ENCODE data around the gene SAA2. TPM values are rescaled to one million over a fixed set of nuclear protein-coding genes. Genes with fewer than 3 reads are reported as not detected.

The SAA2 gene
- total RNA-seq, result 1 to 10 TPM; 2.8 to 5.5 (median 3.9) TPM

- TF ChIP-seq, protein P1, sequence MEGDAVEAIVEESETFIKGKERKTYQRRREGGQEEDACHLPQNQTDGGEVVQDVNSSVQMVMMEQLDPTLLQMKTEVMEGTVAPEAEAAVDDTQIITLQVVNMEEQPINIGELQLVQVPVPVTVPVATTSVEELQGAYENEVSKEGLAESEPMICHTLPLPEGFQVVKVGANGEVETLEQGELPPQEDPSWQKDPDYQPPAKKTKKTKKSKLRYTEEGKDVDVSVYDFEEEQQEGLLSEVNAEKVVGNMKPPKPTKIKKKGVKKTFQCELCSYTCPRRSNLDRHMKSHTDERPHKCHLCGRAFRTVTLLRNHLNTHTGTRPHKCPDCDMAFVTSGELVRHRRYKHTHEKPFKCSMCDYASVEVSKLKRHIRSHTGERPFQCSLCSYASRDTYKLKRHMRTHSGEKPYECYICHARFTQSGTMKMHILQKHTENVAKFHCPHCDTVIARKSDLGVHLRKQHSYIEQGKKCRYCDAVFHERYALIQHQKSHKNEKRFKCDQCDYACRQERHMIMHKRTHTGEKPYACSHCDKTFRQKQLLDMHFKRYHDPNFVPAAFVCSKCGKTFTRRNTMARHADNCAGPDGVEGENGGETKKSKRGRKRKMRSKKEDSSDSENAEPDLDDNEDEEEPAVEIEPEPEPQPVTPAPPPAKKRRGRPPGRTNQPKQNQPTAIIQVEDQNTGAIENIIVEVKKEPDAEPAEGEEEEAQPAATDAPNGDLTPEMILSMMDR (IDR thresholded peaks at IDR 0.05), result no peak
- intact Hi-C loops (cut with DNase I; ENCODE audit: low total_unique reads), result no loop called here
- no peak within 1 kb of the TSS for H3K4me3 ChIP-seq (ENCODE audit: low read depth, poor library complexity, severe bottlenecking)
- no peak for DNase-seq (ENCODE audit: low spot score in 2 of 2)
- 52 to 58% methylated on average over 3 to 5 of the region's 5 CpGs for WGBS, 2 donors
Observed at GRCh38 chr11:18248561-18248960, at the start of gene SAA2. Gene SAA2 (minus strand): TSS chr11:18248668. CDS start chr11:18248011, 657 bp downstream.

DNA sequence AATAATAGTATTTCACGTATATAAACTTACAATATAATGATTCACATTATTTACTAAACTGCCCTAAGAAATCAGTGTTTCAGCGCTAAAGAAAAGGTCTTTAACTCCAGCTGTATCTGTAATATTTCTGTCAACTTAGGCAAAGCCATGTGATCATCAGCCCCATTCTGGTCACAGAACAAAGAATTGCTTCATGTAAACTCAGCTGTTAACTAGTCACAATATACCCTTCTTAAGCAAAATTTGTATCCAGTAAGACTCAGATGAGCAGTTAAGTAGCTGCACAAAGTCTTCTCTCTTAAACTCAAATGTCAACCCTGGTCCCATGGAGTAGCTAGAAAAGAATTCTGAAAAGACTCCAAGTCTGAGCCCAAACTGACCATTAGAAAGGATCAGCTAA, 46.8 kb upstream of the SAA2 start:
- H3K4me3 ChIP-seq (ENCODE audit: low read depth, poor library complexity, severe bottlenecking), result no peak overlapping the region
- intact Hi-C loops (cut with DNase I; ENCODE audit: low total_unique reads), result no loop called here
- TF ChIP-seq, protein P1 (IDR thresholded peaks at IDR 0.05), result no peak
- no peak for TF ChIP-seq POLR2A (IDR thresholded peaks at IDR 0.05)
- WGBS, 2 donors, result 92 to 96% methylated on average over 2 of the region's 2 CpGs
- DNase-seq (ENCODE audit: low spot score in 2 of 2), result no peak

DNA sequence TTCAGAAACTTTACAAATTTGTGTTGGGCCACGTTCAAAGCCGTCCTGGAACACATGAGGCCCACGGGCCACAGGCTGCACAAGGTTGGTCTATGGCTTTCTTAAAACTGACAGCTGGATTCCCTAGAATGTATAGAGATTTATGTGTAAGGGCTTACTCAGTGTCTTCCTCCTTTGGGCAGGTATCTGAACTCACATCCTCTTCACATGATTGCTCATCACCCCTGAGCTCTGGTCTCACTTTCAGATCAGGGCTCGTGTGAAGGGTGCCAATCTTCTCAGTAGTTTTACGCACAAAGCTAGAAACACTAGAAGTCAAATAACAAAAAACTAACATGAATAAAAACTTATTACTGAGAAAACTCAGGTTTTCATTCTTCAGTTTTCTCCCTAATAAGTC, 46.4 kb upstream of the SAA2 start:
- intact Hi-C loops (cut with DNase I; ENCODE audit: low total_unique reads), result no loop called here
- no peak for DNase-seq (ENCODE audit: low spot score in 2 of 2)
- 96% methylated on average over 5 of the region's 5 CpGs for WGBS, 2 donors
- no peak overlapping the region for H3K4me3 ChIP-seq (ENCODE audit: low read depth, poor library complexity, severe bottlenecking)
- TF ChIP-seq, protein P1 (IDR thresholded peaks at IDR 0.05), result no peak
- TF ChIP-seq POLR2A (IDR thresholded peaks at IDR 0.05), result no peak

DNA sequence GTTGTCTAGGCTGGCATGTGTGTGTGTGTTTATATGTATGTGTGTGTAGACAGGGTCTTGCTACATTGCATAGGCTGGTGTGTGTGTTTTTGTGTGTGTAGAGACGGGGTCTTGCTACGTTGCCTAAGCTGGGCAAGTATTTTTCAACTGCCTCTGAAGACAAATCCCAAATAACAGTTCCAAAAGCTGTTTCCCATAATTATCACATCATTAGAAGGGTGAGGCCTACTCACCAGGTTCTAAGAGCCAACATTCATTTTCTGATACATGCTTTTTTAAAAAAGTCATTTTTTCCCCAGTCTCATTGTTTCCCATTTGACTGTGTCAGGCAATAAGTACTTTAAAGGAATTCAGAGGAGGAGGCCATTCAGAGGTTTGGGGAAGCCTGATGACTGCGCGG, 40.4 kb upstream of the SAA2 start:
- 93 to 96% methylated on average over 4 of the region's 4 CpGs for WGBS, 2 donors
- intact Hi-C loops (cut with DNase I; ENCODE audit: low total_unique reads), result no loop called here

GRCh38 chr11:18285841-18286240, 37.4 kb upstream of the SAA2 start:
- H3K4me3 ChIP-seq (ENCODE audit: low read depth, poor library complexity, severe bottlenecking), result no peak overlapping the region
- intact Hi-C loops (cut with DNase I; ENCODE audit: low total_unique reads), result no loop called here
- WGBS, 2 donors, result 97 to 100% methylated on average over 1 of the region's 1 CpG
- no peak for TF ChIP-seq POLR2A (IDR thresholded peaks at IDR 0.05)
- TF ChIP-seq, protein P1 (IDR thresholded peaks at IDR 0.05), result no peak
- DNase-seq (ENCODE audit: low spot score in 2 of 2), result no peak

More for the DNA sequence above, 40.4 kb upstream of the SAA2 start:
- DNase-seq (ENCODE audit: low spot score in 2 of 2), result no peak
- TF ChIP-seq POLR2A (IDR thresholded peaks at IDR 0.05), result no peak
- TF ChIP-seq, protein P1 (IDR thresholded peaks at IDR 0.05), result no peak
- H3K4me3 ChIP-seq (ENCODE audit: low read depth, poor library complexity, severe bottlenecking), result no peak overlapping the region

DNA sequence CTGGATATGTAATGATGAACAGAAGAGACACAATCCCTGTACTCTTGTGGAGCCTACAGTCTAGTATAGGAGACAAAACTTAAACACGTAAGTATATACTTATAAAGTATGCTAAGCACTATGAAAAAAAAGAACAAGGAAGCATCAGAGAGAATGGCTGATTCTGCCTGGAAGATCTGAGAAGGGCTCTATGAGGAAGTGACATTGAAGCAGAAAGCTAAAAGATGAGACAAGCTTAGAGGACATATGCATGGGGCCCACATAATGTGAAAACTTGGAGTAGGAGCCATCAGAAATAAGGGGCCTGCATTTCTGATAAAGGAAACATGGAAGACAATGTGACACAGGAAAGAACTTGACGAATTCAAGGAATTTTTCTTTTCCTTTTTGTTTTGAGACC, 34.2 kb upstream of the SAA2 start:
- no peak for DNase-seq (ENCODE audit: low spot score in 2 of 2)
- WGBS, 2 donors, result 91 to 95% methylated on average over 2 of the region's 2 CpGs
- no peak for TF ChIP-seq POLR2A (IDR thresholded peaks at IDR 0.05)
- TF ChIP-seq, protein P1 (IDR thresholded peaks at IDR 0.05), result no peak
- no peak overlapping the region for H3K4me3 ChIP-seq (ENCODE audit: low read depth, poor library complexity, severe bottlenecking)
- intact Hi-C loops (cut with DNase I; ENCODE audit: low total_unique reads), result no loop called here
